Kidney glomerular epithelial cell (primary cell): ENCODE data around the gene JUNB.

Experiments used
- DNase-seq: peaks from one replicate; lab custom pipeline; 2025; lab: John Stamatoyannopoulos, UW

JUNB gene

GRCh38 chr19:12774588-12775555, 16.4 kb upstream of the JUNB start, which contains the start of gene HOOK2:
Gene HOOK2, minus strand, starts transcription at chr19:12775552. Its CDS starts 103 bp downstream, at chr19:12775449.
- DNase-seq, result no peak

DNA sequence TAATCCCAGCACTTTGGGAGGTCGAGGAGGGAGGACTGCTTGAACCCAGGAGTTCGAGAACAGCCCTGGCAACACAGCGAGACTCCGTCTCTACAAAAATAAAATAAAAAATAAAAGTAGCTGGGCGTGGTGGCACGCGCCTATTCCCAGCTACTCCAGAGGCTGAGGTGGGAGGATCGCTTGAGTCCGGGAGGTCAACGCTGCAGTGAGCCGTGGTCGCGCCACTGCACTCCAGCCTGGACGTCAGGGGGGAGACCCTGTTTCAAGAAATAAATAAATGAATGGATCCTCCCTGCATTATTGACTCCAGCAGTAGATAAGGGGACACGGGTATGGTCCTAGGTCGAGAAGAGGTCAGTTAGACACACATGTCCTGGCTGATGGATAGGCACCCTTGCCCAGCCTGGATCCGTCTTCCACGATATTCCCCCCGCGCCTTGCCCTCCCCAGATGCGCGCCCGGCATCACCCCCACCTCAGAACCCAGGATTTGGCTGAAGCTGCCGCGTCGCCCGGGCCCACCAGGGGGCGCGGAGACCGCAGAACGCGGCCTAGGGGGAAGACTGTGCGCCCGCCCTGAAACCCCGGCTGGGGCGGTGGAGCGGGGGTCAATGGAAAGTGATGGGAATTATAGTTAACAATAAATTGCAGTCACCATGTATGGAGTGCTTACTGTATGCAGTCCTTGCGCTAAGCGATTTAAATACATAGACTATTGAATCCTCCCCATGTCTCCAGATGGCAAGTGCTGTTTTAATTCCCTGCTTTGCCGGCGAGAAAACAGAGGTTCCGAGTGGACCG, 13.9 kb upstream of the JUNB start:
- DNase-seq, result peak; percentile 73

GRCh38 chr19:12778017-12778904, 13.0 kb upstream of the JUNB start:
- DNase-seq, result peak; percentile 9

- no peak for DNase-seq
These were observed 12.5 kb upstream of the JUNB start for GRCh38 chr19:12778905-12779161.

- DNase-seq, result peak; percentile 23
These were observed 11.9 kb upstream of the JUNB start for GRCh38 chr19:12779162-12779993.

- DNase-seq, result peak; percentile 24
These were observed 9.2 kb upstream of the JUNB start for GRCh38 chr19:12782174-12782423.

DNA sequence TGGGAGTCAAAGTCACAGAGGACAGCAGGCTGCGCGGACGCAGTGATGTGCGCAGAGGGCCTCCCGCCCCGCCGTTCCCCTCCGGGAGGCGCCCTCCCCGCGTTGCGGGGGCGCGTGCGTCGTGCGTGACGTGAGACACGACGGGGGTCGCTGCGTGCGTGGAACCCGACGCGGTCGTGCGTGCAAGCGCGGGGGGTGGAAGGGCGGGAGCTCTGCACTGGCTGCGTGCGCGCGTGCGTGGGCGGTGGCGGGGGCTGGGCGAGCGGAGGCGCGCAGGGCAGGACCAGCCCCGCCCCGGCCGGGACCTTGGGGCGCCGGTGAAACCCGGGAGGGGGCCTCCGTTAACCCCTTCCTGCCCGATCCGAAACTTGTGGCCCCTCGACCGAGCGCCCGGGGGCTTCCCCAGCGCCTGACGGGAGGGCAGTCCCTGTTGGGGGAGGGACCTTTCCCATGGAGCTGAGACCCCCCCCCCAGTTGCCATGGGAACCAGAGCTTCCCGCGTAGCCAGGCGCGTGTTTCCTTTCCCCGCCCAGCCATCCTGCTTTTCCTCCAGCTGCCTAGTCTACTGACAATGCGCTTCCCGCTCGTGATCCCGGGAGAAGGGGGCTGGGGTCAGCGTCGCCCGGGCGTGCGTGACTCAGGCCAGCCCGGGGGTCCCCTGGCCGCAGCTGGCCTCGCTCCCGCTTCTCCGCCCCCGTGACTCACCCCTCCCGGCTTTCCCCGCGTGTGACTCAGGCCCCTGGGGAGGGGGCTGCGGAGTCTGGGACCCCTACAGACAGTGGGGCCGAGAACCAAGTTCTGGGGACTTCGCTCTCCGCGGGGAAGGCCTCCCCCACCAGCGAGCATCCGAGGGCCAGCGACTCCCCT, 8.6 kb upstream of the JUNB start:
- DNase-seq, result peak; percentile 23

DNA sequence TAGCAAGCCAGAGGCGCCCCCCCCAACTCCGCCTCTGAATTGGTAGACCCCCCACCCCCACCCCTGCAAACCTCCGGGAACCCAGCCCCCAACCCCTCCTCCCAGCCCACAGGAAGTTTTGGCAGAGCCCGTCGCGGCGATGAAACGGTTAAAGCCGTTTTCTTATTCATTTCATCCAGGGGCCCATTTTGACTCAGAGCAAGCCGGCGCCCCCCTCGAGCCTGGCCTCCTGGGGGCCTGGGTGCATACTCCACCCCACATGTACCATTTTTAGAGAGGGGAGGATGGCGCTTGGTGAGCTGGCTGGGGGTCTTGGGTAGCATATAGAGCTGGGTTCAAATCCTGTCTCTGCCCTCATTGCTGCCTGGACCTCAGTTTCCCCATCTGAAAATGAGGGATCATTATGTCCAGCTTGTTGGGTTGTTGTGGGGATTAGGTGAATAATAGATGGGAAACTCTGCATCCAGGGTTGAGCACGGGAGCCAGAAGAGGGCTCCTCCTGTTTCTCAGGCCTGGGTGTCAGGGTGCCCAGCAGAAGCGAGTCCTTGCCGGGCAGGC, 7.9 kb upstream of the JUNB start:
- no peak for DNase-seq

- peak; percentile 37 for DNase-seq
These were observed 7.4 kb upstream of the JUNB start for GRCh38 chr19:12783849-12784393.

DNA sequence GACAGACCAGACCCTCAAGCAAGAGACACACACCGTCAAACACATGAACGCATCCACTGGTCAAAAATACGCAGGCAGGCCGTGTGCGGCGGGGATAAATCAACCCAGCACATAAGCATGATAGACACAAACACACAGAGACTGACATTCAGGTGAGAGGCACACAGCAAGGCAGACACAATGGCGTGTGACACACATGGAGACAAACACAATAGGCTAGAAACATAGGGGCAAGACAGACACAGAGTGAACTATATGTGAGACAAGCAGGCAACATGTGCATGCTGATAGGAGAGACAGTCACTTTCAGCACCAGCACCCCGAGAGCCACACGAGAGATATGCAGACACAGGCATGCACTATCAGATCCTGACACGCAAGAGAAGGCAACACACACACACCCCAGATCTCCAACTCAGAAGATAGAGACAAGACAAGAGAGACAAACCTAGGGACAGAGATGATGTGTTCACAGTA, 6.9 kb upstream of the JUNB start:
- peak; percentile 26 for DNase-seq

- no peak for DNase-seq
These were observed 6.3 kb upstream of the JUNB start for GRCh38 chr19:12784871-12785430.

DNA sequence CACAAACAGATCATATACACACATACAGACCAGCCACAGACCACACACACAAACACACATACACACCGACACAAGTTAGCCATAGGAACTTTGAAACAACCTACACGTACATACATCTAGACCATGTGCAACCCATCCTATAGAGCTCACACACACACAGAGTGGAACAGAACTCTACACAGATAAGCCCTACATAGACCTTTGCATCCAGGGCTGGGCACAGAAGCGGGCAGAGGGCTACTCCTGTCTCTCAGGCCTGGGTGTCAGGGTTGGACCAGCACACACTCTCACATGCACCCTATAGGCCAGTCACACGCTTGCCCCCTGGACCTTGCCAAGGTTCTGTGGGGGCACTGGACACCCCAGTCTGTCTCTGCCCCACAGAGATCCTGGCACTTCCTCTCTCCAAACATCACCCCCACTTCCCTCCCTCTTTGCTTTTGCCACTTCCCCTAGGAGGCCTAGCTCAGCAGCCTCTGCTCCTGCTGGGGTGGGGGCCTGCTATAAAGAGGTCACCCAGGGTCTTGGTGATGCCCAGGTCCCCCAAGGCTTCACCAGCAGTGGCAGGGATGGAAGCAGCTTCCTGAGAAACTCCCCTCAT, 5.8 kb upstream of the JUNB start:
- no peak for DNase-seq

GRCh38 chr19:12786141-12786870, 5.0 kb upstream of the JUNB start:
- no peak for DNase-seq

DNA sequence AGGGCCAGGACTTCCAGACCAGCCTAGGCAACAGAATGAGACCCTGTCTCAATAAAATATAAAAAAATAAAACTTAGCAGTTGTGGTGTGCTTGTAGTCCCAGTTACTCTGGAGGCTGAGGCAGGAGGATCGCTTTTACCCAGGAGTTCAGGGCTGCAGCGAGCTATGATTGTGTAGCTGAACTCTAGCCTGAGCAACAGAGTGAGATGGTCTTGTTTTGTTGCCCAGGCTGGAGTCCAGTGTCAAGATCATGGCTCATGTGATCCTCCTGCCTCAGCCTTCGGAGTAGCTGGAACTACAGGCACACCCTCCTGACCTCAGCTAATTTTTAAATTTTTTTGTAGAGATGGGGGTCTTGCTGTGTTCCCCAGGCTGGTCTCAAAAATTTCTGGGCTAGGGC, 4.3 kb upstream of the JUNB start:
- no peak for DNase-seq

GRCh38 chr19:12787458-12787857, 3.8 kb upstream of the JUNB start:
- DNase-seq, result no peak

- no peak for DNase-seq
These were observed 3.1 kb upstream of the JUNB start for GRCh38 chr19:12788042-12788681.

DNA sequence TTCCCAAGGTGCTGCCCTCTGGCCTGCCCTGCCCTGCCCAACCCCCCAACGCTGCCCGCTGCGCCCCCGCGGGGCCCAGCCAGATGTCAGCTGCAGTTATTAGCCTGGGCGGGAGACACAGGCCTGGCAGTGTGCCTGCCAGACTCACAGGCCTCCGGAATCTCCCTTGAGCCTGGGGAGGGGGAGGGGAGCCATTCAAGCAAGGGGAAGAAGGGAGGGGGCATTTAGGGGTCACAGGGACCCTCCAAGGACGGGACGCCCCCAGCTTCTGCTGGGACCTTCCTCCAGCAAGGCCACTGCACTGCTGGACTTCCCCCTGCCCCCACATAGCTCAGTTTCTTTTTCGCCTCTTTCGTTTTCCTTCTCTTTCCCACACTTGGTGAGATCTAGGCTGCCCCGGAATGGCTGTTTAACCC, 2.6 kb upstream of the JUNB start:
- peak; percentile 52 for DNase-seq
